H1 (cell line): ENCODE measurements around the gene RIN3. TPM values are rescaled to one million over a fixed set of nuclear protein-coding genes. Genes with fewer than 3 reads are reported as not detected.

Experiments used
- CTCF ChIA-PET: fragments of 300-600 bp; sonication (Branson Sonifier 250); formaldehyde crosslinking; loops from one replicate; lab custom pipeline; 2021; ENCODE audit not compliant: partially characterized antibody; lab: Charles Lee
- POLR2A ChIA-PET: fragments of 300-600 bp; sonication (Branson Sonifier 250); formaldehyde crosslinking; loops from one replicate; lab custom pipeline; 2021; ENCODE audit warnings: inconsistent platforms; ENCODE audit not compliant: partially characterized antibody; lab: Charles Lee
- DNase-seq, 2 experiments: peaks; one replicate each; pipeline versions ENCODE4 v3.0.0 to v3.0.0-alpha.2; 2010 to 2022; ENCODE audit warnings: low spot score in 2 of 2, low read depth in 1 of 2, mixed read lengths in 1 of 2
- FAIRE-seq: peaks from 2 replicates; lab custom pipeline; 2011; peaks lifted over from hg19 to GRCh38; lab: Jason Lieb, UNC
- H2AFZ ChIP-seq: 2 replicates; pipeline ENCODE4 v1.8.1; 2012; ENCODE audit warnings: low read length, inconsistent platforms
- H2AK5ac ChIP-seq: 2 replicates; pipeline ENCODE4 v1.6.1; 2013; ENCODE audit warnings: low read depth, low read length
- H2BK120ac ChIP-seq: replicated peaks from 2 replicates; pipeline ENCODE3; 2013; ENCODE audit warnings: low read depth, low read length, inconsistent platforms
- H2BK12ac ChIP-seq: 2 replicates; pipeline ENCODE4 v1.6.1; 2013; ENCODE audit warnings: low read depth, low read length
- H2BK15ac ChIP-seq: 2 replicates; pipeline ENCODE4 v1.6.1; 2013; ENCODE audit warnings: low read length
- H2BK20ac ChIP-seq: 2 replicates; pipeline ENCODE4 v1.6.1; 2013; ENCODE audit warnings: low read length
- H2BK5ac ChIP-seq: 2 replicates; pipeline ENCODE4 v1.6.1; 2013; ENCODE audit warnings: low read depth, low read length
- H3K14ac ChIP-seq: 2 replicates; pipeline ENCODE4 v1.6.1; 2013; ENCODE audit warnings: inconsistent platforms; ENCODE audit not compliant: insufficient read length
- H3K18ac ChIP-seq: 2 replicates; pipeline ENCODE4 v1.6.1; 2013; ENCODE audit warnings: low read length; ENCODE audit errors: extremely low read depth
- H3K23ac ChIP-seq: 2 replicates; pipeline ENCODE4 v1.6.1; 2013; ENCODE audit warnings: inconsistent platforms; ENCODE audit not compliant: insufficient read length
- H3K23me2 ChIP-seq: 2 replicates; pipeline ENCODE4 v1.6.1; 2013; ENCODE audit warnings: low read depth, low read length
- H3K27ac ChIP-seq: 2 replicates; pipeline ENCODE4 v1.6.1; 2011; ENCODE audit warnings: low read depth, low read length, inconsistent platforms
- H3K27me3 ChIP-seq, 4 experiments: replicated peaks in 1 of 4; 1 replicate in 1 of 4; 2 replicates in 3 of 4; pipeline versions ENCODE4 v1.6.1 to v1.8.1; 2011 to 2013; ENCODE audit warnings: low read length in 3 of 4, mild to moderate bottlenecking in 3 of 4, inconsistent platforms in 2 of 4, mixed read lengths in 2 of 4, moderate library complexity in 1 of 4; ENCODE audit not compliant: control insufficient read depth in 3 of 4, insufficient read depth in 3 of 4; ENCODE audit errors: extremely low read depth in 1 of 4
- H3K36me3 ChIP-seq, 4 experiments: 2 replicates each; pipeline versions ENCODE4 v1.6.1 to v1.8.1; 2011 to 2013; ENCODE audit warnings: mild to moderate bottlenecking in 4 of 4, low read length in 3 of 4, moderate library complexity in 2 of 4, control low read depth in 1 of 4, inconsistent platforms in 1 of 4; ENCODE audit not compliant: insufficient read depth in 4 of 4, control insufficient read depth in 2 of 4
- H3K4ac ChIP-seq: replicated peaks from 2 replicates; pipeline ENCODE3; 2013; ENCODE audit warnings: low read length, low read depth, mixed read lengths, inconsistent platforms; ENCODE audit not compliant: insufficient read length
- H3K4me1 ChIP-seq, 4 experiments: replicated peaks in 1 of 4; 1 replicate in 1 of 4; 2 replicates in 3 of 4; pipeline versions ENCODE4 v1.6.1 to v1.8.1; 2011 to 2013; ENCODE audit warnings: low read length in 3 of 4, inconsistent platforms in 2 of 4, mixed read lengths in 1 of 4; ENCODE audit not compliant: insufficient read depth in 4 of 4, control insufficient read depth in 3 of 4
- H3K4me2 ChIP-seq, 2 experiments: 2 replicates each; pipeline versions ENCODE4 v1.6.1 to v1.8.1; 2011 to 2013; ENCODE audit warnings: low read depth in 2 of 2, low read length in 2 of 2, control low read depth in 1 of 2, inconsistent platforms in 1 of 2, mild to moderate bottlenecking in 1 of 2; ENCODE audit not compliant: insufficient read depth in 1 of 2
- H3K4me3 ChIP-seq, 4 experiments: fragments of 200-600, 300-600 bp in 1 of 4; sonication (generic), shearing (Covaris generic), sonication (Bioruptor Twin) in 1 of 4; 2 replicates each; pipeline versions ENCODE4 v1.5.1 to v1.8.1; 2011 to 2016; ENCODE audit warnings: low read length in 4 of 4, low read depth in 3 of 4, control low read depth in 2 of 4, inconsistent platforms in 2 of 4, mild to moderate bottlenecking in 2 of 4, mixed read lengths in 1 of 4, moderate library complexity in 1 of 4; ENCODE audit not compliant: insufficient read depth in 2 of 4; ENCODE audit errors: extremely low read depth in 1 of 4
- H3K56ac ChIP-seq: replicated peaks from 2 replicates; pipeline ENCODE3; 2013; ENCODE audit warnings: low read depth, mild to moderate bottlenecking, mixed read lengths, low read length, inconsistent platforms; ENCODE audit not compliant: insufficient read length
- H3K79me1 ChIP-seq: 2 replicates; pipeline ENCODE4 v1.6.1; 2013; ENCODE audit warnings: low read depth, low read length, control low read depth
- H3K79me2 ChIP-seq, 2 experiments: 2 replicates each; pipeline versions ENCODE4 v1.6.1 to v1.8.1; 2012 to 2013; ENCODE audit warnings: low read length in 2 of 2, mild to moderate bottlenecking in 2 of 2, inconsistent platforms in 1 of 2; ENCODE audit not compliant: insufficient read depth in 2 of 2, control insufficient read depth in 1 of 2
- H3K9ac ChIP-seq, 4 experiments: replicated peaks in 1 of 4; 1 replicate in 1 of 4; 2 replicates in 3 of 4; pipeline versions ENCODE4 v1.6.1 to v1.8.1; 2011 to 2013; ENCODE audit warnings: low read depth in 3 of 4, low read length in 3 of 4, control low read depth in 2 of 4, mild to moderate bottlenecking in 2 of 4, moderate library complexity in 2 of 4, inconsistent platforms in 1 of 4; ENCODE audit errors: extremely low read depth in 1 of 4
- H3K9me3 ChIP-seq, 2 experiments: 2 replicates each; pipeline versions ENCODE4 v1.6.1 to v1.8.1; 2012 to 2013; ENCODE audit warnings: mild to moderate bottlenecking in 2 of 2, moderate library complexity in 2 of 2, control low read depth in 1 of 2, inconsistent platforms in 1 of 2, low read depth in 1 of 2, low read length in 1 of 2, mixed read lengths in 1 of 2; ENCODE audit not compliant: insufficient read depth in 2 of 2
- H4K20me1 ChIP-seq, 2 experiments: replicated peaks in 1 of 2; 2 replicates each; pipeline versions ENCODE3 to v1.8.1; 2011 to 2013; ENCODE audit warnings: inconsistent platforms in 2 of 2, low read length in 2 of 2, mild to moderate bottlenecking in 1 of 2; ENCODE audit not compliant: insufficient read depth in 2 of 2, control insufficient read depth in 1 of 2
- H4K5ac ChIP-seq: 2 replicates; pipeline ENCODE4 v1.6.1; 2013; ENCODE audit warnings: low read length, low read depth, mixed read lengths, inconsistent platforms; ENCODE audit not compliant: insufficient read length
- H4K8ac ChIP-seq: 2 replicates; pipeline ENCODE4 v1.8.0; 2013; ENCODE audit warnings: mild to moderate bottlenecking, moderate library complexity, low read length, inconsistent platforms; ENCODE audit not compliant: insufficient read depth; ENCODE audit errors: extremely low read depth
- H4K91ac ChIP-seq: replicated peaks from 2 replicates; pipeline ENCODE3; 2013; ENCODE audit warnings: low read length, mixed read lengths, inconsistent platforms; ENCODE audit not compliant: insufficient read length
- ASH2L ChIP-seq: fragments of 200-600, 300-600 bp; sonication (generic); IDR thresholded peaks from one replicate; pipeline ENCODE4 v1.7.1; 2017; ENCODE audit warnings: low read length
- ATF3 ChIP-seq: IDR thresholded peaks from 2 replicates; pipeline ENCODE4 v1.6.1; 2011; ENCODE audit warnings: low read depth, mild to moderate bottlenecking, low read length; ENCODE audit not compliant: insufficient read depth
- BRCA1 ChIP-seq: IDR thresholded peaks from 2 replicates; pipeline ENCODE4 v1.6.1; 2012; ENCODE audit warnings: low read depth, low read length, improper control_type of control experiment
- EGR1 ChIP-seq: IDR thresholded peaks from 2 replicates; pipeline ENCODE4 v1.6.1; 2011; ENCODE audit warnings: low read depth, low read length, borderline replicate concordance
- RFX5 ChIP-seq: IDR thresholded peaks from 2 replicates; pipeline ENCODE4 v1.6.1; 2011; ENCODE audit warnings: low read depth, low read length, improper control_type of control experiment, borderline replicate concordance
- SIRT6 ChIP-seq: IDR thresholded peaks from one replicate; pipeline ENCODE4 v1.7.1; 2012; ENCODE audit warnings: low read length, inconsistent platforms
- USF2 ChIP-seq: IDR thresholded peaks from 2 replicates; pipeline ENCODE4 v1.6.1; 2011; ENCODE audit warnings: low read length, improper control_type of control experiment
- WGBS, 2 experiments: shearing (Covaris generic) in 1 of 2; methylation state at CpG; one replicate each; pipeline versions ENCODE4 v1.1.6 to v1.1.7; 2013 to 2015; ENCODE audit warnings: low lambda C conversion rate in 2 of 2, mixed read lengths in 2 of 2, inconsistent platforms in 1 of 2, low coverage in 1 of 2, missing lambda C conversion rate in 1 of 2; ENCODE audit not compliant: insufficient replicate concordance in 2 of 2, insufficient coverage in 1 of 2, insufficient read length in 1 of 2; ENCODE audit errors: extremely low coverage in 1 of 2, missing lambda C conversion rate in 1 of 2; 5-methylcytosine and 5-hydroxymethylcytosine counted together
- polyA plus RNA-seq, 7 experiments: library from polyadenylated mRNA; depleted of rRNA in 3 of 7; stranded (reverse) in 5 of 7; unstranded in 2 of 7; fragments of >200 nt in 5 of 7; fragments of 200-250 nt in 2 of 7; gene quantifications; 1 replicate in 5 of 7; 2 replicates in 1 of 7; 4 replicates in 1 of 7; pipeline versions ENCODE4 v1.2.1 to v1.2.3, GENCODE V29; 2011 to 2013; ENCODE audit warnings: missing spikeins in 2 of 7, mixed read lengths in 2 of 7
- total RNA-seq: library from RNA; stranded (reverse); fragmentation: NEBNext Ultra II Directional; extraction: Animal tissue kit (Norgen Biotek cat#: 25700); gene quantifications from 2 replicates; pipeline ENCODE4 v1.2.1, GENCODE V29; 2021

The RIN3 gene
- total and polyA plus RNA-seq, 2 of the 8 experiments (the other 6 are each of a cell fraction or from before 2014, with no cell fraction given): 0.59 to 1.5 TPM

DNA sequence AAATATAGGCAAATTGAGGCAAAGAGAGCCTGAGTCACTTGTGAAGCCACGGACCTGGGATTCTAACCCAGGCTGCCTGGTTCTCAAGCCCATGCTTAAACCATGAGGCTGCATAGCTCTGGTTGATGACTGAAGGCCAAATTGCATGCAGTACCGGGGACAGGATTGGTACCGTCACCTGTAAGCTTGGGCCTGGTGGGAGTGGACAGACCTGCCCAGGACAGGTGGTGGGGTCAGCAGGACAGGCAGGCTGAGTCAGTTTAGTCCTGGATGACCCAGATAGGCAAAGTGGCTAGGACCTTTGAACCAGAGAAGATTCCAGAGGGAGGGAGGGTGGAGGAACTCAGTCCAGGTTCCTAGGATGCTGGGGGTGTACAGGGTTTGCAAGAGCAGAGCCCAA, 25.8 kb downstream of the RIN3 start:
- Histone ChIP-seq H3K27ac (no peak overlapping the region), H3K79me2 (no peaks in the 10 kb centered on the region)

More for the DNA sequence above, 25.8 kb downstream of the RIN3 start:
- Histone ChIP-seq H3K27me3 (no peaks in the 10 kb centered on the region), H3K9me3 (no peaks in the 10 kb centered on the region), H2BK15ac (no peak overlapping the region), H4K91ac (no peak overlapping the region), H3K18ac (no peak overlapping the region), H3K4me1 (peaks cover 0 to 3% (median 0%) of the 10 kb centered on the region in 4 experiments; a peak in 3 of 7 replicates), H3K79me1 (no peaks in the 10 kb centered on the region), H3K23me2 (no peaks in the 10 kb centered on the region), H3K23ac (no peak overlapping the region), H4K5ac (no peak overlapping the region), H3K4me3 (no peak overlapping the region), H3K9ac (no peak overlapping the region), H2BK20ac (no peak overlapping the region), H3K4ac (no peak overlapping the region), H2AFZ (no peak overlapping the region), H3K36me3 (no peaks in the 10 kb centered on the region), H4K20me1 (no peaks in the 10 kb centered on the region), H2BK120ac (no peak overlapping the region), H3K4me2 (no peak overlapping the region), H2BK12ac (no peak overlapping the region), H2BK5ac (no peak overlapping the region), H2AK5ac (no peak overlapping the region), H3K56ac (no peak overlapping the region), H3K14ac (no peak overlapping the region), H4K8ac (no peak overlapping the region)
- 92% methylated on average over 3 of the region's 3 CpGs; no CpG with 5 or more reads in 1 of the 2 experiments for WGBS, 2 experiments
- DNase-seq (no peak), FAIRE-seq (no peak)
- ChIA-PET CTCF (interaction anchor here (1.3 to 1.4 kb wide), 3 partner anchors 30 to 156 kb away, joined by 3 to 4 read pairs (median 3); no protein-coding TSS in a partner anchor), POLR2A (no interaction called here)
- no peak for TF ChIP-seq USF2
- no peak for TF ChIP-seq RFX5
- TF ChIP-seq EGR1: no peak
- no peak for TF ChIP-seq ATF3
- no peak for TF ChIP-seq SIRT6
- no peak for TF ChIP-seq ASH2L
- TF ChIP-seq BRCA1: no peak
